HEK293T (cell line): ENCODE measurements around the gene HCN3.

Experiments used
- CTBP1 ChIP-seq: fragments of 450-650 bp; IDR thresholded peaks from 2 replicates; pipeline ENCODE4 v1.6.1; 2016; ENCODE audit warnings: borderline replicate concordance
- ELF4 ChIP-seq: fragments of 450-650 bp; IDR thresholded peaks from 2 replicates; pipeline ENCODE4 v1.6.1; 2017; ENCODE audit warnings: antibody characterized with exemption
- FOXM1 ChIP-seq: fragments of 450-650 bp; IDR thresholded peaks from 2 replicates; pipeline ENCODE4 v1.6.1; 2017; ENCODE audit warnings: mild to moderate bottlenecking, borderline replicate concordance
- HDGF ChIP-seq: fragments of 450-650 bp; IDR thresholded peaks from 2 replicates; pipeline ENCODE4 v1.6.1; 2017; ENCODE audit warnings: antibody characterized with exemption, borderline replicate concordance
- L3MBTL2 ChIP-seq: fragments of 450-650 bp; conservative IDR thresholded peaks from 2 replicates; pipeline ENCODE4 v1.6.1; 2016; ENCODE audit warnings: mild to moderate bottlenecking
- NFRKB ChIP-seq: fragments of 450-650 bp; IDR thresholded peaks from 2 replicates; pipeline ENCODE4 v1.6.1; 2016; ENCODE audit warnings: mild to moderate bottlenecking, moderate library complexity
- SP1 ChIP-seq: fragments of 450-650 bp; IDR thresholded peaks from 2 replicates; pipeline ENCODE4 v1.6.1; 2017
- TARDBP ChIP-seq: fragments of 450-650 bp; IDR thresholded peaks from 2 replicates; pipeline ENCODE4 v1.6.1; 2016

- no peak for TF ChIP-seq FOXM1
- no peak for TF ChIP-seq SP1
- no peak for TF ChIP-seq ELF4
- no peak for TF ChIP-seq L3MBTL2
- no peak for TF ChIP-seq CTBP1
- no peak for TF ChIP-seq HDGF
- TF ChIP-seq NFRKB: no peak
- no peak for TF ChIP-seq TARDBP
Observed at GRCh38 chr1:155295183-155295941, 18.1 kb downstream of the HCN3 start.
